Naive thymus-derived CD4-positive, alpha-beta T cell (primary cell): ENCODE data around the gene SLIT3. TPM values are rescaled to one million over a fixed set of nuclear protein-coding genes. Genes with fewer than 3 reads are reported as not detected.
A peak's percentile ranks its signal among the peaks of the same experiment; 100 is the strongest.

Experiments
- ATAC-seq: fragments of 150-1000 bp; cut with Tn5 transposase; 2 replicates; pipeline ENCODE4 v1.10.0; 2021; ENCODE audit warnings: mild to moderate bottlenecking, moderate library complexity
- CTCF ChIA-PET: fragments of 350-600 bp; sonication (Branson Sonifier 250); formaldehyde crosslinking; loops from one replicate; lab custom pipeline; 2021; ENCODE audit warnings: antibody characterized with exemption; lab: Charles Lee
- POLR2A ChIA-PET: fragments of 350-600 bp; sonication (Branson Sonifier 250); formaldehyde crosslinking; loops from one replicate; lab custom pipeline; 2021; ENCODE audit warnings: antibody characterized with exemption, inconsistent platforms; lab: Charles Lee
- DNase-seq, 9 donors: peaks; one replicate each; pipeline versions ENCODE4 v3.0.0 to v3.0.0-alpha.2; 2020 to 2022; ENCODE audit warnings: mixed read lengths in 1 of 9
- H3K27ac ChIP-seq: one replicate; pipeline ENCODE4 v1.7.0; 2013; ENCODE audit warnings: mild to moderate bottlenecking, low read depth, low read length, moderate library complexity
- H3K27me3 ChIP-seq, 2 donors: one replicate each; pipeline ENCODE4 v1.7.0; 2013; ENCODE audit warnings: low read length in 2 of 2, mild to moderate bottlenecking in 2 of 2, moderate library complexity in 2 of 2; ENCODE audit not compliant: control insufficient read depth in 2 of 2, insufficient read depth in 2 of 2
- H3K36me3 ChIP-seq, 3 experiments: 1 replicate in 2 of 3; 2 replicates in 1 of 3; pipeline ENCODE4 v1.7.0; 2013; ENCODE audit warnings: low read length in 3 of 3, mild to moderate bottlenecking in 3 of 3, moderate library complexity in 1 of 3; ENCODE audit not compliant: insufficient read depth in 3 of 3, control insufficient read depth in 2 of 3
- H3K4me1 ChIP-seq, 2 donors: one replicate each; pipeline ENCODE4 v1.7.0; 2013; ENCODE audit warnings: low read length in 2 of 2, mild to moderate bottlenecking in 2 of 2, moderate library complexity in 1 of 2; ENCODE audit not compliant: control insufficient read depth in 2 of 2, insufficient read depth in 2 of 2
- H3K4me3 ChIP-seq: 2 replicates; pipeline ENCODE4 v1.7.0; 2013; ENCODE audit warnings: mild to moderate bottlenecking, low read length
- H3K9me3 ChIP-seq, 3 experiments: 1 replicate in 2 of 3; 2 replicates in 1 of 3; pipeline ENCODE4 v1.7.0; 2013; ENCODE audit warnings: low read length in 3 of 3; ENCODE audit not compliant: control insufficient read depth in 2 of 3
- H3K27ac Mint-ChIP-seq, 9 donors: one replicate each; pipeline ENCODE4 v1.8.0; 2020 to 2022; ENCODE audit warnings: mixed read lengths in 9 of 9, mild to moderate bottlenecking in 8 of 9, moderate library complexity in 5 of 9, inconsistent platforms in 2 of 9
- H3K27me3 Mint-ChIP-seq, 5 donors: one replicate each; pipeline ENCODE4 v1.8.0; 2021 to 2022; ENCODE audit warnings: mixed read lengths in 5 of 5, mild to moderate bottlenecking in 1 of 5
- H3K36me3 Mint-ChIP-seq, 5 donors: one replicate each; pipeline ENCODE4 v1.8.0; 2020 to 2022; ENCODE audit warnings: mixed read lengths in 5 of 5, mild to moderate bottlenecking in 3 of 5, inconsistent platforms in 1 of 5
- H3K4me1 Mint-ChIP-seq, 7 donors: one replicate each; pipeline ENCODE4 v1.8.0; 2020 to 2022; ENCODE audit warnings: mixed read lengths in 7 of 7, mild to moderate bottlenecking in 3 of 7, inconsistent platforms in 1 of 7
- H3K4me3 Mint-ChIP-seq, 10 donors: one replicate each; pipeline ENCODE4 v1.8.0; 2020 to 2022; ENCODE audit warnings: mild to moderate bottlenecking in 10 of 10, mixed read lengths in 10 of 10, moderate library complexity in 6 of 10, inconsistent platforms in 2 of 10
- H3K9me3 Mint-ChIP-seq, 11 donors: one replicate each; pipeline ENCODE4 v1.8.0; 2020 to 2022; ENCODE audit warnings: mixed read lengths in 11 of 11, mild to moderate bottlenecking in 4 of 11, inconsistent platforms in 1 of 11, moderate library complexity in 1 of 11
- intact Hi-C, 2 donors: fragments of 100-400 bp; cut with micrococcal nuclease; formaldehyde crosslinking; loops; one replicate each; pipeline ENCODE4 v1.15.1; 2023
- polyA plus RNA-seq, 2 donors: library from polyadenylated mRNA; unstranded; fragments of 300-500 nt; fragmentation: Illumina TruSeq; gene quantifications; one replicate each; pipeline ENCODE4 v1.2.3, GENCODE V29; 2021
- total RNA-seq, 6 experiments: library from RNA in 5 of 6; stranded (reverse) in 5 of 6; gene quantifications; 1 replicate in 5 of 6; 2 replicates in 1 of 6; pipeline ENCODE4 v1.2.3 and lab custom pipeline; 2021 to 2026

Gene SLIT3
- total and polyA plus RNA-seq, 7 experiments from 2014 or later = 0.34 TPM; not detected in 6

DNA sequence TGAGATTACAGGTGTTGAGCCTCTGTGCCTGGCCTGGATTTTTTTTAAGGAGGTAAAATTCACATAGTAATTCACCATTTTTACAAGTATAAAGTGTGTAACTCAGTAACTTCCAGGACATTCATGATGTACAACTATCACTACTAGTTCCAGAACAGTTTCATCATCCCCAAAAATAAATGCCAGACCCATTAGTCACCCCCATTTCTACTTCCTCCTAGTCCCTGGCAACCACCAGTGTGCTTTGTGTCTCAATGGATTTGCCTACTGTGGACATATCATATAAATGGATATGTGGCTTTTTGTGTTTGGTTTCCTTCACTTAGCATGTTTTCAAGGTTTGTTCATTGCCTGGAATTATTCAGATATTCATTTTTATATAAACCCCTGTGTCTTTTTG, 649.3 kb downstream of the SLIT3 start:
- intact Hi-C loops = no loop called here
- Histone ChIP-seq H3K27me3 (no peaks in the 10 kb centered on the region), H3K4me3 (no peak overlapping the region), H3K9me3 (no peaks in the 10 kb centered on the region), H3K4me1 (no peaks in the 10 kb centered on the region), H3K36me3 (no peaks in the 10 kb centered on the region), H3K27ac (no peak overlapping the region)
- no peak overlapping the region for H3K4me3 Mint-ChIP-seq
- no peak overlapping the region for H3K27ac Mint-ChIP-seq
- ChIA-PET POLR2A (no interaction called here), CTCF (no interaction called here)
- H3K27me3 Mint-ChIP-seq = peaks cover 0 to 6% (median 4%) of the 10 kb centered on the region in 5 donors
- ATAC-seq = no peak
- peaks cover 0 to 9% (median 0%) of the 10 kb centered on the region in 11 donors for H3K9me3 Mint-ChIP-seq
- no peak for DNase-seq
- H3K36me3 Mint-ChIP-seq = no peaks in the 10 kb centered on the region
- no peaks in the 10 kb centered on the region for H3K4me1 Mint-ChIP-seq

DNA sequence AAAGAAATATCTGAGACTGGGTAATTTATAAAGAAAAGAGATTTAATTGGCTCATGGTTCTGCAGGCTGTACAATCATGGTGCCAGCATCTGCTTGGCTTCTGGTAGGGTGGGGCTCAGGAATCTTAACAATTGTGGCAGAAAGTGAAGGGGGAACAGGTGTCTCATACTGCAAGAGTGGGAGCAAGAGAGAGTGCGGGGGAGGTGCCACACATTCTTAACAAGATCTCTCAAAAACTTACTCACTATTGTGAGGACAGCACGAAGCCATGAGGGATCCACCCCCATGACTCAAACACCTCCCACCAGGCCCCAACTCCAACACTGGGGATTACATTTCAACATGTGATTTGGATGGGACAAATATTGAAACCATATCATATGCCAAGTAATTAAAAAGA, 651.6 kb downstream of the SLIT3 start:
- Mint-ChIP-seq H3K4me3 (no peak overlapping the region), H3K36me3 (peaks cover 0 to 7% (median 0%) of the 10 kb centered on the region in 5 donors), H3K9me3 (peaks cover 2 to 21% (median 6%) of the 10 kb centered on the region in 11 donors), H3K27ac (no peak overlapping the region), H3K27me3 (peaks cover 0 to 6% (median 4%) of the 10 kb centered on the region in 5 donors), H3K4me1 (no peaks in the 10 kb centered on the region)
- Histone ChIP-seq H3K9me3 (no peaks in the 10 kb centered on the region), H3K36me3 (no peaks in the 10 kb centered on the region), H3K4me3 (no peak overlapping the region), H3K4me1 (no peaks in the 10 kb centered on the region), H3K27ac (no peak overlapping the region), H3K27me3 (no peaks in the 10 kb centered on the region)
- ChIA-PET POLR2A (no interaction called here), CTCF (no interaction called here)
- intact Hi-C loops = no loop called here
- no peak for ATAC-seq
- DNase-seq = no peak

DNA sequence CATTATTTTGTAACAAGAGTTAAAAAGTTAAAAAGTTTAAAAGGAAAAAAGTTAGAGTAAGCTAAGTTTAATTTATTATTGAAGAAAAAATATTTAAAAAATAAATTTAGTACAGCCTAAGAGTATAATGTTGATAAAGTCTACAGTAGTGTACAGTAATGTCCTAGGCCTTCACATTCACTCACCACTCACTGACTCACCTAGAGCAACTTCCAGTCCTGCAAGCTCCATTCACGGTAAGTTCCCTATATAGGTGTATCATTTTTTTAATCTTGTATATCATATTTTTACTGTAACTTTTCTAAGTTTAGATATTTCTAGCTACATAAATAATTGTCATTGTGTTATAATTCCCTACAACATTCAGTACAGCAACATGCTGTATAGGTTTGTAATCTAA, 652.4 kb downstream of the SLIT3 start:
- Histone ChIP-seq H3K4me1 (no peaks in the 10 kb centered on the region), H3K27me3 (no peaks in the 10 kb centered on the region), H3K9me3 (no peaks in the 10 kb centered on the region), H3K36me3 (no peaks in the 10 kb centered on the region), H3K27ac (no peak overlapping the region), H3K4me3 (no peak overlapping the region)
- no peak for ATAC-seq
- no peak overlapping the region for H3K4me3 Mint-ChIP-seq
- no peaks in the 10 kb centered on the region for H3K4me1 Mint-ChIP-seq
- POLR2A ChIA-PET = no interaction called here
- intact Hi-C loops = no loop called here
- H3K9me3 Mint-ChIP-seq = peaks cover 2 to 21% (median 6%) of the 10 kb centered on the region in 11 donors
- CTCF ChIA-PET = interaction anchor here (0.7 kb wide), 1 partner anchor 37 kb away, joined by 3 read pairs; no protein-coding TSS in a partner anchor
- DNase-seq = no peak
- H3K27ac Mint-ChIP-seq = no peak overlapping the region
- peaks cover 0 to 7% (median 0%) of the 10 kb centered on the region in 5 donors for H3K36me3 Mint-ChIP-seq
- H3K27me3 Mint-ChIP-seq = peaks cover 0 to 6% (median 4%) of the 10 kb centered on the region in 5 donors

DNA sequence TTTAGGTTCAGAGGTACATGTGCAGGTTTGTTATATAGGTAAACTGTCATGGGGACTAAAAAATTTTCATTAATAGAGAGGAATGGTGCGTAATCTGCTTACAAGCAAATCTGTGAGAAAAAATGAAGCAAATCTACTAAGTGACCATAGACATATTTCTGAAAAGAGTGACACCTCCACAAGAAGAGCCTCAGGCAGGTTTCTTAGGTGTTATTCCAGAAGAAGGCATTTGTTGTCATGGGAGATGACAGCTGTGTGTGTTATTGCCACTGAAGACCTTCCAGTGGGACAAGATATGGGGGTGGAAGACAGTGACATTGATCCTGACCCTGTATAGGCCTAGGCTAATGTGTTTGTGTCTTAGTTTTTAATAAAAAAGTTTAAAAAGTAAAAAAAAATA, 652.9 kb downstream of the SLIT3 start:
- intact Hi-C loops = no loop called here
- Histone ChIP-seq H3K36me3 (no peaks in the 10 kb centered on the region), H3K9me3 (no peaks in the 10 kb centered on the region), H3K4me1 (no peaks in the 10 kb centered on the region), H3K27ac (no peak overlapping the region), H3K27me3 (no peaks in the 10 kb centered on the region), H3K4me3 (no peak overlapping the region)
- CTCF ChIA-PET = interaction anchor here (0.7 kb wide), 1 partner anchor 37 kb away, joined by 3 read pairs; no protein-coding TSS in a partner anchor
- H3K4me1 Mint-ChIP-seq = no peaks in the 10 kb centered on the region
- H3K9me3 Mint-ChIP-seq = peaks cover 2 to 21% (median 6%) of the 10 kb centered on the region in 11 donors
- DNase-seq (no peak), ATAC-seq (no peak)
- no peak overlapping the region for H3K27ac Mint-ChIP-seq
- POLR2A ChIA-PET = no interaction called here
- no peak overlapping the region for H3K4me3 Mint-ChIP-seq
- H3K36me3 Mint-ChIP-seq = peaks cover 0 to 7% (median 0%) of the 10 kb centered on the region in 5 donors
- peaks cover 0 to 6% (median 4%) of the 10 kb centered on the region in 5 donors for H3K27me3 Mint-ChIP-seq

DNA sequence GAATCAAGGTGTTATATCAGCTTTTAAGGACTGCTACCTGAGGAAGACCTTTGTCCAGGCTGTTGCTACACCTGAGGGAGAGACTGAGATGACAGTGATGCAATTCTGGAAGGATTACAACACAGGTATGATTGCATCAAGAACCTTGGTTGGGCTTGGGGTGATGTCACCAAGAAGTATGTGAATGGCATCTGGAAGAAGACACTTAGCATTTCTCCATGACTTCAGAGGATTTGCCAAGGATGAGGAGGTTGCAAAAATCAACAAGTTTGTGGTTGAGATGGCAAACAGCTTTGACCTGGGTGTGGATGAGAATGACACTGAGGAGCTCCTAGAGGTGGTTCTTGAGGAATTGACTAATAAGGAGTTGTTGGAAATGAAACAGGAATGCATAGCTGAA, 653.9 kb downstream of the SLIT3 start:
- ATAC-seq = no peak
- POLR2A ChIA-PET = no interaction called here
- CTCF ChIA-PET = no interaction called here

DNA sequence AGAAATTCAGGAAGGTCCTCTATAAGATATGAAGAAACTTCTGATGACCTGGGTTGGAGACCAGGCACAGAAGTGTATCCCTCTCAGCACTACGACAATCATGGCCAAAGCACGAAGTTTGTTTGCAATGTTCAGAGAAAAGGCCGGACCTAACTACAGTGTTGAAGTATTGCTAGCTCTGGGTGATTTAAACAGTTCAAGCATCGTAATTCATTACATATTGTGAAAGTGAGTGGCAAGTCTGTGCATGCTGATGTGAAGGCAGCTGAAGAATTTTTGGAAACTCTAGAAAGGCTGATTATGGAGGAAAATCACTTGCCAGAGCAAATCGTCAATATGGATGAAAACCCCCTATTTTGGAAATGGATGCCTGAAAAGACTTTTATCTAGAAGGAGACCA, 654.6 kb downstream of the SLIT3 start:
- no peaks in the 10 kb centered on the region for H3K4me1 Mint-ChIP-seq
- Histone ChIP-seq H3K36me3 (no peaks in the 10 kb centered on the region), H3K4me1 (no peaks in the 10 kb centered on the region), H3K9me3 (no peaks in the 10 kb centered on the region), H3K27me3 (no peaks in the 10 kb centered on the region), H3K27ac (no peak overlapping the region), H3K4me3 (no peak overlapping the region)
- CTCF ChIA-PET = no interaction called here
- ATAC-seq (no peak), DNase-seq (no peak)
- no peak overlapping the region for H3K27ac Mint-ChIP-seq
- POLR2A ChIA-PET = no interaction called here
- H3K9me3 Mint-ChIP-seq = peaks cover 2 to 21% (median 6%) of the 10 kb centered on the region in 11 donors
- intact Hi-C loops = no loop called here
- H3K36me3 Mint-ChIP-seq = peaks cover 0 to 7% (median 0%) of the 10 kb centered on the region in 5 donors
- peaks cover 0 to 6% (median 0%) of the 10 kb centered on the region in 5 donors for H3K27me3 Mint-ChIP-seq
- H3K4me3 Mint-ChIP-seq = no peak overlapping the region

More for the DNA sequence above, 653.9 kb downstream of the SLIT3 start:
- peaks cover 0 to 6% (median 4%) of the 10 kb centered on the region in 5 donors for H3K27me3 Mint-ChIP-seq
- Histone ChIP-seq H3K4me3 (no peak overlapping the region), H3K4me1 (no peaks in the 10 kb centered on the region), H3K27ac (no peak overlapping the region), H3K27me3 (no peaks in the 10 kb centered on the region), H3K9me3 (no peaks in the 10 kb centered on the region), H3K36me3 (no peaks in the 10 kb centered on the region)
- H3K9me3 Mint-ChIP-seq = peaks cover 2 to 21% (median 6%) of the 10 kb centered on the region in 11 donors
- peak overlapping the region in 1 of 9 donors; percentile 39 for H3K27ac Mint-ChIP-seq
- intact Hi-C loops = no loop called here
- no peaks in the 10 kb centered on the region for H3K4me1 Mint-ChIP-seq
- peaks cover 0 to 7% (median 0%) of the 10 kb centered on the region in 5 donors for H3K36me3 Mint-ChIP-seq
- H3K4me3 Mint-ChIP-seq = no peak overlapping the region
- no peak for DNase-seq

DNA sequence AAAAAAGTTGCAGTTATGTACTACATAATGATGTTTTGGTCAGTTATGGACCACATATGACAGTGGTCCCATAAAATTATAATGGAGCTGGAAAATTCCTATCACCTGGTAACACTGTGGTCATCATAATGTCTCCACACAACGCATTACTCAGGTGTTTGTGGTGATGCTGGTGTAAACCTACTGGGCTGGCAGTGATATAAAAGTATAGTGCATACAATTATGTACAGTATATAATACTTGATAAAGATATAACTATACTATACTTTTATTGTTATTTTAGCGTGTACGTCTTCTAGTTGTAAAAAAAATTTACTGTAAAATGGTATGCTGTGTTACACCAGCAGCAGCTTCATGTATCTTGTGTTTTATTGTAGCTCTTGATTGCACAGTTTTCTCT, 655.7 kb downstream of the SLIT3 start:
- Histone ChIP-seq H3K27me3 (no peaks in the 10 kb centered on the region), H3K27ac (no peak overlapping the region), H3K36me3 (no peaks in the 10 kb centered on the region), H3K9me3 (no peaks in the 10 kb centered on the region), H3K4me3 (no peak overlapping the region), H3K4me1 (no peaks in the 10 kb centered on the region)
- ChIA-PET POLR2A (no interaction called here), CTCF (interaction anchor here (0.6 kb wide), 1 partner anchor 228 kb away, joined by 3 read pairs; no protein-coding TSS in a partner anchor)
- DNase-seq (no peak), ATAC-seq (no peak)
- H3K4me3 Mint-ChIP-seq = no peak overlapping the region
- H3K27ac Mint-ChIP-seq = no peak overlapping the region
- H3K9me3 Mint-ChIP-seq = peaks cover 2 to 21% (median 6%) of the 10 kb centered on the region in 11 donors
- peaks cover 0 to 1% (median 0%) of the 10 kb centered on the region in 5 donors for H3K27me3 Mint-ChIP-seq
- intact Hi-C loops = no loop called here
- H3K36me3 Mint-ChIP-seq = peaks cover 0 to 7% (median 0%) of the 10 kb centered on the region in 5 donors
- H3K4me1 Mint-ChIP-seq = no peaks in the 10 kb centered on the region
